HUDEP-2 (cell line): ENCODE measurements around the gene DCBLD2.

ENCODE experiments used
- DNase-seq, 76 experiments: peaks; one replicate each; lab custom pipeline; 2025; ENCODE audit not compliant: unreplicated experiment in 76 of 76; lab: John Stamatoyannopoulos, UW

Gene DCBLD2

GRCh38 chr3:98901392-98902350 lies at the start of gene DCBLD2:
Gene DCBLD2, minus strand, starts transcription at chr3:98901695. Its CDS starts 369 bp downstream, at chr3:98901326.
- peak in 75 of 76 experiments; percentile 39 to 99 (median 96) for DNase-seq

- no peak for DNase-seq
These were observed 44.2 kb upstream of the DCBLD2 start for GRCh38 chr3:98945666-98946065.

- DNase-seq: no peak
These were observed 43.6 kb upstream of the DCBLD2 start for GRCh38 chr3:98945101-98945524.

GRCh38 chr3:98930413-98930812 lies 28.9 kb upstream of the DCBLD2 start:
- no peak for DNase-seq

GRCh38 chr3:98921957-98922356 lies 20.5 kb upstream of the DCBLD2 start:
- DNase-seq: no peak

GRCh38 chr3:98920166-98920565 lies 18.7 kb upstream of the DCBLD2 start:
- no peak for DNase-seq

- no peak for DNase-seq
These were observed 17.1 kb upstream of the DCBLD2 start for GRCh38 chr3:98918586-98918985.

- no peak for DNase-seq
These were observed 16.1 kb upstream of the DCBLD2 start for GRCh38 chr3:98917608-98918007.

GRCh38 chr3:98914210-98915080 lies 12.9 kb upstream of the DCBLD2 start:
- no peak for DNase-seq

- no peak for DNase-seq
These were observed 11.0 kb upstream of the DCBLD2 start for GRCh38 chr3:98912448-98912847.

- DNase-seq: peak in 2 of 76 experiments; percentile 4 to 27
These were observed 4.7 kb upstream of the DCBLD2 start for GRCh38 chr3:98906230-98906629.

- DNase-seq: no peak
These were observed 2.4 kb upstream of the DCBLD2 start for GRCh38 chr3:98903705-98904481.

- DNase-seq: no peak
These were observed 1.6 kb upstream of the DCBLD2 start for GRCh38 chr3:98903099-98903498.

GRCh38 chr3:98902351-98902740 lies 851 bp upstream of the DCBLD2 start:
- DNase-seq: no peak

GRCh38 chr3:98901119-98901391 lies 440 bp downstream of the DCBLD2 start:
- DNase-seq: peak in 14 of 76 experiments; percentile 7 to 32 (median 20)

GRCh38 chr3:98900265-98901118 lies 1.0 kb downstream of the DCBLD2 start:
- DNase-seq: peak in 2 of 76 experiments; percentile 13 to 18

- DNase-seq: no peak
These were observed 3.8 kb downstream of the DCBLD2 start for GRCh38 chr3:98897701-98898100.

GRCh38 chr3:98894791-98895576 lies 6.5 kb downstream of the DCBLD2 start:
- no peak for DNase-seq

GRCh38 chr3:98893740-98894139 lies 7.8 kb downstream of the DCBLD2 start:
- peak in 1 of 76 experiments; percentile 3 for DNase-seq
